HAP-1 (cell line): ENCODE data around the gene HERPUD2.
A peak's percentile ranks its signal among the peaks of the same experiment; 100 is the strongest.

ENCODE experiments used
- DNase-seq, 2 experiments: peaks; one replicate each; pipeline ENCODE4 v3.0.0-alpha.2; 2016 to 2020; ENCODE audit warnings: low spot score in 2 of 2
- H3K27me3 ChIP-seq: fragments of 250-450 bp; sonication (Bioruptor Pico); 2 replicates; pipeline ENCODE4 v1.5.1; 2020; ENCODE audit warnings: low read depth, mild to moderate bottlenecking, moderate library complexity
- H3K36me3 ChIP-seq: fragments of 250-450 bp; sonication (Bioruptor Pico); replicated peaks from 2 replicates; pipeline ENCODE4 v1.5.1; 2020; ENCODE audit warnings: mild to moderate bottlenecking
- H3K4me1 ChIP-seq: fragments of 250-450 bp; sonication (Bioruptor Pico); 2 replicates; pipeline ENCODE4 v1.5.1; 2020; ENCODE audit warnings: mild to moderate bottlenecking
- H3K4me3 ChIP-seq: fragments of 250-450 bp; sonication (Bioruptor Pico); 2 replicates; pipeline ENCODE4 v1.5.1; 2020; ENCODE audit warnings: mild to moderate bottlenecking, moderate library complexity
- H3K9me3 ChIP-seq: fragments of 250-450 bp; sonication (Bioruptor Pico); 2 replicates; pipeline ENCODE4 v1.5.1; 2020; ENCODE audit warnings: mild to moderate bottlenecking, moderate library complexity
- in situ Hi-C: fragments of 300-500 bp; cut with MboI; formaldehyde crosslinking; loops from 3 replicates; pipeline ENCODE4 v1.14.3; 2020; ENCODE audit warnings: low sequenced_read_pairs, inconsistent platforms, mixed read lengths

Gene HERPUD2, protein sequence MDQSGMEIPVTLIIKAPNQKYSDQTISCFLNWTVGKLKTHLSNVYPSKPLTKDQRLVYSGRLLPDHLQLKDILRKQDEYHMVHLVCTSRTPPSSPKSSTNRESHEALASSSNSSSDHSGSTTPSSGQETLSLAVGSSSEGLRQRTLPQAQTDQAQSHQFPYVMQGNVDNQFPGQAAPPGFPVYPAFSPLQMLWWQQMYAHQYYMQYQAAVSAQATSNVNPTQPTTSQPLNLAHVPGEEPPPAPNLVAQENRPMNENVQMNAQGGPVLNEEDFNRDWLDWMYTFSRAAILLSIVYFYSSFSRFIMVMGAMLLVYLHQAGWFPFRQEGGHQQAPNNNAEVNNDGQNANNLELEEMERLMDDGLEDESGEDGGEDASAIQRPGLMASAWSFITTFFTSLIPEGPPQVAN

DNA sequence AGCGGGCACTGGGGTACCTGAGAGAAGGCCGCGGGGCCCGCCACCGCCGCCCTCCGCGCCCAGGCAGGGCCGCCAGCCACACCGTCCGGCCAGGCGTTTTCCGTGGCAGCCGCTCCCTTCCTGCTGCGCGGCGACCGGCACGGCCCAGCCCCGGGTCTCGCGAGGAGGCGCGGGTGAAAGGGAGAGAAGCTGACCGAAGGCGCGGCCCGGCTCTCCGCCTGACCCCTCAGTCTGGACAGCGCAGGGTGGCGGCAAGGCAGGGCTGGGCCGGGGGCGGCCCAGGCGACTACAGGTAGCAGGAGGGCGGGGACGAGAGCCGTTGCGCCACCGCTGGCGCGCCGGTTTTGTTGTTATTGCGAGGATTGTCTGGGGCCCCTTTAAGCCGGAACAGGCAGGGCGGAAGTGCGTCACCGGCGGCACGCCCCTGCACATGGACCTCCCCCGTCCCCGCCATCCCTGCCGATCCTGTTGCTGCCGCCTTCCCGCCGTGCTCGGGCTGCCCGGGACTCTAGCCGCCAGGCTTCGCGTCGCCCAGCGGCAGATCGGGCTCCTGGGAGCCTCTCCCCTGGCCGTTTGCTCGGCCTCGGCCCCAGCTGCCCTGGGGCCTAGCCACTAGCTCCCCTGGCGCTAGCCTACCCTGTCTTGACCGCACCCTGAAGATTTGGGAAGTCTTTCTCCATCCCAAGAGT is at the start of gene HERPUD2:
HERPUD2 (minus strand) TSS at position 352 of the 689 bp plus-strand sequence. CDS start 805 bp downstream, outside the sequence.
- peak within 1 kb of the TSS; percentile 78 for H3K4me3 ChIP-seq
- peak; percentile 88 to 95 for DNase-seq
- H3K36me3 ChIP-seq = no peaks in the 10 kb centered on the region
- H3K9me3 ChIP-seq = no peaks in the 10 kb centered on the region
- H3K27me3 ChIP-seq = no peaks in the 10 kb centered on the region
- H3K4me1 ChIP-seq = peaks cover 22% of the 10 kb centered on the region
- in situ Hi-C loops = no loop called here

DNA sequence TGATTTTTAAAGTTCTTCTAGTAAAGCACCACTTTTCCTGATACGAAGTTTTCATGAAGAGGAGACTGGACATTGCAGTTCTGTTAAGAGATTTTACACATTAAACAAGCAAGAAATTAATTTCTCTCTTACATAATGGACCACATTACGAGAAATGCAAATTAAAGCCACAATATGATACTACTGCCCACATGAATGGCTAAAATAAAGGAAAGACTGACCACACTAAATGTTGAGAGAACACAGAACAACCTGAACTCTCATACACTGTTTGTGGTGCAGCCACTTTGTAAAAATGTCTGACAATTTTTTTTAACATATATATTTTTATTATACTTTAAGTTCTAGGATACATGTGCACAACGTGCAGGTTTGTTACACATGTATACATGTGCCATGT is 44.0 kb upstream of the HERPUD2 start:
- Histone ChIP-seq H3K36me3 (no peaks in the 10 kb centered on the region), H3K4me3 (no peak overlapping the region), H3K9me3 (no peaks in the 10 kb centered on the region), H3K4me1 (no peaks in the 10 kb centered on the region), H3K27me3 (no peaks in the 10 kb centered on the region)
- in situ Hi-C loops = no loop called here
- DNase-seq = no peak

DNA sequence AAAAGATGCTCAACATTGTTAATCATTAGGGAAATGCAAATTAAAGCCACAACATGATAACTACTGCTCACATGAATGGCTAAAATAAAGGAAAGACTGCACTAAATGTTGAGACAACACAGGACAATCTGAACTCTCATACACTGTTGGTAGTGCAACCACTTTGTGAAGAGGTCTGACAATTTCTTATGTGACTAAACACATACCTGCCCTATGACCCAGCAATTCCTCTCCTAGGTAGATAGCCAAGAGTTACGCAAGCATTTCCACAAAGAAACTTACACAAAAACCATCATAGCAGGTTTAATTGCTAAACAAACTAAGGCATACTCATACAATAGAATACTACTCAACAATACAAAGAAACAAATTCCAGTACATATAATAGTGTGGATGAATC is 41.8 kb upstream of the HERPUD2 start:
- Histone ChIP-seq H3K4me3 (no peak overlapping the region), H3K36me3 (no peaks in the 10 kb centered on the region), H3K27me3 (no peaks in the 10 kb centered on the region), H3K4me1 (no peaks in the 10 kb centered on the region), H3K9me3 (no peaks in the 10 kb centered on the region)
- in situ Hi-C loops = no loop called here
- no peak for DNase-seq

DNA sequence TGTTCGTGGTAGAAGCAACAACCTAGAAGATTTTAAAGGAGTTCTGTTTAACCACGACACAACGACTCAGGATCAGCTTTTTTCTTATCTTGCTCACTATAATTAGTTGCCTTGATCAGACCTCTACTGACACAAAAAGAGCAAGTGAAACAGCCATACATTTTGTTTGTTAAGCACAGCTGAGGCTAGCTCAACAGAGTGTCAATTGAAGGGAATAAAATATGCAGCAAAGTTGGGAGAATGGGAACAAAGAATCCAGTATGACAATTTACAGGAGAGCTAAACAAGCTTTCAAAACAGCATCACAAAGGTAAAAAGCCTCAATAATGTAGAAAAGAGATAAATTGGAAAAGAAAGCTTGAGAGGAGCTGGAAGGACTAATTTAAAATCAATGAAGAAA is 40.5 kb upstream of the HERPUD2 start:
- no peak overlapping the region for H3K4me3 ChIP-seq
- no peaks in the 10 kb centered on the region for H3K36me3 ChIP-seq
- H3K27me3 ChIP-seq = no peaks in the 10 kb centered on the region
- DNase-seq = no peak
- in situ Hi-C loops = no loop called here
- no peaks in the 10 kb centered on the region for H3K9me3 ChIP-seq
- H3K4me1 ChIP-seq = no peaks in the 10 kb centered on the region

DNA sequence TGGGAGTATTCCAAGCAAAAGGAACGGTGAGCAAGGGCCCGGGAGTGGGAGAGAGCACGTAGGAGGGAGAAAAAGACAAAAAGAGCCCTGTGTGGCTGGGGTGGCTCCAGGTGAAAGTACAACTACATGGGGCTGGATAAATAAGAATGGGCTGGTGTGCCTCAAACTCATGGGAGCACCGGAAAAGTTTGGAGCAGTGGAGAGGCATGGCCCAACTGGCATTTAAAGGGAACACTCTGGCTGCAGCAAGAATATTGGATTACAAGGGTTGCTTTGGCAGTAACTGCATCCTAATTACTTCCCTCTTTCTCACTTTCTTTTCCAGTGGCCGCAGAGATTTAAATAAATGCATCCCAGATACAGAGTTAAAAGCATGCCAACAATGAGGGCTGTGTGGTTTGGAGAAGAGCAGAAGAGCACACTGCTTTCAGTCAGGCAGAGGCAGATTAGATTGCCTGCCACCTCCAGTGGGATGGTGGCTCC is 39.1 kb upstream of the HERPUD2 start:
- in situ Hi-C loops = no loop called here
- H3K4me1 ChIP-seq = no peaks in the 10 kb centered on the region
- no peak for DNase-seq
- H3K9me3 ChIP-seq = no peaks in the 10 kb centered on the region
- no peak overlapping the region for H3K4me3 ChIP-seq
- no peaks in the 10 kb centered on the region for H3K27me3 ChIP-seq
- no peaks in the 10 kb centered on the region for H3K36me3 ChIP-seq

DNA sequence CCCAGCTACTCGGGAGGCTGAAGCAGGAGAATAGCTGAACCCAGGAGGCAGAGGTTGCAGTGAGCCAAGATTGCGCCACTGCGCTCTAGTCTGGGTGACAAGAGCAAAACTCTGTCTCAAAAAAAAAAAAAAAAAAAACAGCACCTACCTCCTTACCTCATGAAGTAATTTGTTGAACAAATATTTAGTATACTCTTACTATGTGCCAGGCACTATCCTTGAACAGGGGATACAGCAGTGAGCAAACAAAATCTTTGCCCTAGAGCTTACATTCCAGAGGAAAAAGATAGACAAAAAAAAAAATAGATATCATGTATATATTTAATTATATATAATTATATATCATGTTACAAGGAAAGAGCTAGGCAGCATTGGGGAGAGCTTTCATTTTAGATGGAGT is 36.4 kb upstream of the HERPUD2 start:
- no peak for DNase-seq
- Histone ChIP-seq H3K4me3 (no peak overlapping the region), H3K36me3 (no peaks in the 10 kb centered on the region), H3K4me1 (no peaks in the 10 kb centered on the region), H3K27me3 (no peaks in the 10 kb centered on the region), H3K9me3 (no peaks in the 10 kb centered on the region)
- in situ Hi-C loops = no loop called here

DNA sequence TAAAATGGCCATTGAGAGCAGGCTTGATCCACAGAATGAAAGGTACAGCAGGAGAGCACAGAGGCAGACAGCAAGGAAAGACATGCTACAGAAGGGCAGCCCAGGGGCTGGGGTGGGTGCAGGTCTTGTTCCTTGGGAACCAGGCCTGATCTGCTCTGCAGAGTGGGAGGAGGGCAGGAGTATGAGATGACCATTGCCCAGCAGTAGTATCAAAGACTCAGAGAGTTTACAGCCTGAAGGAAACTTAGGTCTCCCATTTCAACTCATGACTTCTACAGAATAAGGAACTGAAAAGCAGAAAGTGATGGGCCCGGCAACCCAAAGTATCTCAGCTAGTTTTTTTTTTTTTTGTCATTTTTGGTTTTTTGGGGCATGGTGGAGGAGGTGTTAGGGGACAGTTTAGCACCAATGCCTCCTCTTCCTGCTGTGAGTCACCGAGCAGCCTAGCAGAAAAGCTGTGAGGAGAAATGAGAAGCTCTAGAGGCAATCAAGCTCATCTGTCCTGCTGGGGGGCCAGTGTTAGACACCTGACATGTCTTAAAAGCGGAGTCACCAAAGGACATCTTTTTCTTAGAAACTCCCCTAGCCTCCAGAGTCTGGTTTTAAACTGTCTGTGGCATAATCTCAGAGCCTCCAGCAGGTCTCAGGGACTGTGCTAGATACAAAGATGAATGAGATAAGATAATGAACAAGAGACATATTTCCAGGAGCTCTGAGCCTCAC is 34.3 kb upstream of the HERPUD2 start:
- in situ Hi-C loops = no loop called here
- H3K27me3 ChIP-seq = no peaks in the 10 kb centered on the region
- no peaks in the 10 kb centered on the region for H3K4me1 ChIP-seq
- H3K9me3 ChIP-seq = no peaks in the 10 kb centered on the region
- no peak overlapping the region for H3K4me3 ChIP-seq
- DNase-seq = no peak
- H3K36me3 ChIP-seq = no peaks in the 10 kb centered on the region

DNA sequence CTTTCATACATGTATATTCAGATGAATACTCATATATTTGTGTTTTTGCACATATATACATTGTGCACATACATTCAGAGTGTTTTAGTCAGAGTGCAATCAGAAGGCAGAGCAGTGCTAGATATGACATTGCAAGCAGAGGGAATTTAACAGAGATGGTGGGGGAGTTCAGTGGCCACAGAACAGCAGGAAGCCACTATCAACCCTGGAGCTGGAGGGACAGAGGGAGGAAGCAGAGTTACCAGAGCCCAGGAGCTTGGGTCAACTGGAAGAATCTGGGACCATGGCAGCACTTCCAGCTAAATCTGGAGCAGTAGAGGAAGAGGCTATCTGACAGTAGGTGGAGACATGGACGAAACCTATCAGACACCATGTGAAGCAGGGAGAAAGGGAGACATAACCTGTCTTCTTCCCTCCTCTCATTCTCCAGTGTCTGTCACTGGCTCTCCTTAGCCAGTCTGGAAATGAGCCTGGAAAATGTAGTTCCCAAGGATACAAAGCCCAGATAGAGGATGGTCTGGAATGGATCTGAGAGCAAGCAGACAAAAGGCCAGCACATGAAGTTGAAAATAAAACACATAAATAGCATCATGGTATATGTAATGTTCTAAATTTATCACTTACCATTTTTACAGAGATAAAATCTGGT is 33.6 kb upstream of the HERPUD2 start:
- H3K27me3 ChIP-seq = no peaks in the 10 kb centered on the region
- H3K9me3 ChIP-seq = no peaks in the 10 kb centered on the region
- in situ Hi-C loops = no loop called here
- H3K36me3 ChIP-seq = no peaks in the 10 kb centered on the region
- no peaks in the 10 kb centered on the region for H3K4me1 ChIP-seq
- no peak overlapping the region for H3K4me3 ChIP-seq
- DNase-seq = no peak

DNA sequence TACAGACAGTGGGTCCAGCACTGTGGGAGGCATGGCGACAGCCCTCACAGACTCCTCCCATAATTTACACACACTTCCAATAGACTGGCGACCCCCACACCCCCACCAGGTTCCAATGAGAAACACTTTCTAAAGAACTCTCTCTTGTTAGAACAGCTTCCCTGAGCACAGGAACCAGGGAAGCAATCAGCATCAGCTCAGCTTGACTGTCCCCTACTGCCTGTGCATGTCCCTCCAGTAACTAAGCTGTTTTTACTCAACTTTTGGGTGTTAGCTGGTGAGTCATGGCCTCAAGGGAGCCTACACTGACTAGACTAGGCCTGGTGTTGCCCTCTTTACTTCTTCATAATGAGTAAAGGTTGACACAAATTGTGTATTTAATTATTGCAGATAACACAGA is 32.6 kb upstream of the HERPUD2 start:
- H3K4me3 ChIP-seq = no peak overlapping the region
- no peaks in the 10 kb centered on the region for H3K4me1 ChIP-seq
- in situ Hi-C loops = no loop called here
- H3K9me3 ChIP-seq = no peaks in the 10 kb centered on the region
- H3K27me3 ChIP-seq = no peaks in the 10 kb centered on the region
- DNase-seq = no peak
- H3K36me3 ChIP-seq = no peaks in the 10 kb centered on the region

DNA sequence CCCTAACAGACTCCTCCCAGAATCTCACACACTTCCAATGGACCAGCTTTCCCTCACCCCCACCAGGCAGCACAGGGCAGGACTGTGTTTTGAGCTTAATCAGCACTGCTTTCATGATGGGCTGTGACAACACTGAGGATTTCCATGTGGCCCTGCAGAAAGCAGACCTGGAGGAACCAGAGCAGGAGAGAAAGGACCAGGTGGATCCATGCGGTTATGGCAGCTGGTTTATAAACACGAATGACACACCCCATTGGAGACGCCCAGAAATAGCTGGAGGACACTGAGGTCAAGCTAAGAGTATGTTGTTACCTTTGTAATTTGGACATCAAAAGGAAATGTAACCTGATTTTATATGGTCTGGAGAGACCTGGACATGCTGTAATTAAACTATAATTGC is 31.7 kb upstream of the HERPUD2 start:
- in situ Hi-C loops = no loop called here
- H3K36me3 ChIP-seq = no peaks in the 10 kb centered on the region

DNA sequence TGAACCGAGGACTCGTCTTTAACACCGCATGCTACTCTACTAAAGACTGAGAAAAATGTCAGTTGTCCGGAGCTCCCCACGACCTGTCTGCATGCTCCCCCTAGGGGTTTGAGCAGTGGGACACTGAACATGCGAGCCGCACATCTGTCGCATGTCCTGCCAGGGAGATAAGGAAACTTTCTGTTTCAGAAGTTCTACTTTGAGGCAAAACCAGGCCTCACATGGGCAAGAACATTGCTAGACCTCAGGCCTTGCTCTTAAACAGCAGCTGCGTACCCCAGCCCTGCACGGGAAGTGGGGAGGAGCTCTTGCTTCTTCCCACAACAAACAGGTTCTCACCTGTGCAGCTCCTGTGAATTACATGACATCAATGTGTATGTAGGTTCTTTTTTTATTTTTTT is 30.3 kb upstream of the HERPUD2 start:
- Histone ChIP-seq H3K4me3 (no peak overlapping the region), H3K4me1 (no peaks in the 10 kb centered on the region), H3K27me3 (no peaks in the 10 kb centered on the region), H3K9me3 (no peaks in the 10 kb centered on the region), H3K36me3 (no peaks in the 10 kb centered on the region)
- DNase-seq = no peak
- in situ Hi-C loops = no loop called here

More for the DNA sequence above, 31.7 kb upstream of the HERPUD2 start:
- H3K27me3 ChIP-seq = no peaks in the 10 kb centered on the region
- DNase-seq = no peak
- no peaks in the 10 kb centered on the region for H3K9me3 ChIP-seq
- no peak overlapping the region for H3K4me3 ChIP-seq
- H3K4me1 ChIP-seq = no peaks in the 10 kb centered on the region

DNA sequence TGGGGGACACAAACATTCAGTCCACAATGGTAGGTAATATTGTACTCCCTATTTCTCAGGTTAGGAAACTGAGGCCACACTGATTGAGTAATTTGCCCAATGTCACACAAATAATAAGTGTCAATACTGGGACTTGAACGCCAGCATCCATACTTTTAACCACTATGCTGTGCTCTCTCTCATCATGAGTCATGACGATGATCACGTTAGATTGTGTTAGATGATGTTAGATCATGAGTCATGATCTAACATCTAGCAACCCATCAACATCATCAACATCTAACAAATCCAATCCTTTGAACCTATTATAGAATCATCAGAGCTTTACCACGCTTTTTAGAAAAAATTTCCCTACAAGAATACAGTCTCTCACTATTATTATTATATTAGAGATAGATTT is 28.1 kb upstream of the HERPUD2 start:
- Histone ChIP-seq H3K4me1 (no peaks in the 10 kb centered on the region), H3K27me3 (no peaks in the 10 kb centered on the region; the same call in 1 of the 2 replicates), H3K9me3 (no peaks in the 10 kb centered on the region), H3K36me3 (no peaks in the 10 kb centered on the region), H3K4me3 (no peak overlapping the region)
- DNase-seq = no peak
- in situ Hi-C loops = no loop called here

DNA sequence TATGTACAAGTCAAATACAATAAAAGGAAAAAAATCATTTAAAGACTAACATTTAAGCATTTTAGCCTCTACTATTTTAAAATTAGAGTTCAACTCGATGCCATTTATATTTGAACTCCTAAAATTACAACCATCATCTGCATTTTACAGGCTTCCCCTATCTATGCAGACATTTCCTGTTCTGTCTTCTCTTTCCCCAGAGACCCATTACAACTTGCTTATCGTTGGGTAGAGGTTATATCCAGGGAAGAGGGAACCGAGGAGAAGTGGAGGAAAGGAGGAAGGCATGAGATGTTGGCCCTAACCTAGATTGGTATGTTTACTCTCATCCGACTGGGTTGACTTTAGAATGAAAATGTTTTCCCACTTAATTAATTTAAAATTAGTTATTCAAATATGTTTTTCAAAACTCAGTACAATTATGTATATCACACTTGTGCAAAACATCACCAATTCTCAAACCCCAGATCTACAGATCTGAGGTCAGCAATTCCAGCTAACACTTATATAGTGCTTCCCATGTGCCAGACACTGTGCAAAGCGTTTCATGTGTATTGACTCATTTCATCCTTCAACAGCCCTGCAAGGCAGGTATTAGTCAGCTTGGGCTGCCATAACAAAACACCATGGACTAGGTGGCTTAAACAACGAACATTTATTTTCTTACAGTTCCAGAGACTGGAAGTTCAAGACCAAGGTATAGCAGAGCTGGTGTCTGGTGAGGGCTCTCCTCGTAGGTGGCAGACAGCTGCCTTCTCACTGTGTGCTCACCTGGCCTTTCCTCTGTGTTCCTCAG is 27.3 kb upstream of the HERPUD2 start:
- H3K4me3 ChIP-seq = no peak overlapping the region
- no peaks in the 10 kb centered on the region for H3K36me3 ChIP-seq
- no peaks in the 10 kb centered on the region; the same call in 1 of the 2 replicates for H3K27me3 ChIP-seq
- H3K4me1 ChIP-seq = no peaks in the 10 kb centered on the region
- in situ Hi-C loops = no loop called here
- H3K9me3 ChIP-seq = no peaks in the 10 kb centered on the region
- no peak for DNase-seq
